ENCODE data around the gene ZCCHC8.
"Not testable (repeated sequence)": the region's sequence is repeated elsewhere in the genome, so short reads cannot be mapped to it uniquely, and the experiment has no call there.

ZCCHC8 gene

GRCh38 chr12:122458105-122459035 is 42.4 kb downstream of the ZCCHC8 start:
- Histone ChIP-seq H3K9me3 (ENCODE audit: control insufficient read depth, insufficient read depth, low read length) (no peaks in the 10 kb centered on the region), H3K27me3 (ENCODE audit: control insufficient read depth, insufficient read depth, low read length) (no peaks in the 10 kb centered on the region), H3K27ac (ENCODE audit: low read length) (no peak overlapping the region), H3K4me3 (ENCODE audit: low read length) (no peak overlapping the region), H3K36me3 (ENCODE audit: control insufficient read depth, insufficient read depth, low read length) (no peaks in the 10 kb centered on the region), H3K4me1 (ENCODE audit: control insufficient read depth, insufficient read depth, low read length) (no peaks in the 10 kb centered on the region)
- WGBS (ENCODE audit: insufficient coverage, insufficient read length), result no CpG with 5 or more reads among the region's 17 CpGs
- DNase-seq (ENCODE audit: low read depth, low spot score), result no peak

- H3K4me1 ChIP-seq (ENCODE audit: control insufficient read depth, insufficient read depth, low read length), result no peaks in the 10 kb centered on the region
- no peak overlapping the region for H3K4me3 ChIP-seq (ENCODE audit: low read length)
- no peak for DNase-seq (ENCODE audit: low read depth, low spot score)
- H3K9me3 ChIP-seq (ENCODE audit: control insufficient read depth, insufficient read depth, low read length), result no peaks in the 10 kb centered on the region
- no peak overlapping the region for H3K27ac ChIP-seq (ENCODE audit: low read length)
- H3K36me3 ChIP-seq (ENCODE audit: control insufficient read depth, insufficient read depth, low read length), result no peaks in the 10 kb centered on the region
- H3K27me3 ChIP-seq (ENCODE audit: control insufficient read depth, insufficient read depth, low read length), result no peaks in the 10 kb centered on the region
- no CpG with 5 or more reads among the region's 2 CpGs for WGBS (ENCODE audit: insufficient coverage, insufficient read length)
These were observed 43.1 kb downstream of the ZCCHC8 start for GRCh38 chr12:122457627-122458026.

GRCh38 chr12:122454739-122455138 is 46.0 kb downstream of the ZCCHC8 start:
- Histone ChIP-seq H3K36me3 (ENCODE audit: control insufficient read depth, insufficient read depth, low read length) (no peaks in the 10 kb centered on the region), H3K9me3 (ENCODE audit: control insufficient read depth, insufficient read depth, low read length) (no peaks in the 10 kb centered on the region), H3K4me3 (ENCODE audit: low read length) (no peak overlapping the region), H3K27me3 (ENCODE audit: control insufficient read depth, insufficient read depth, low read length) (no peaks in the 10 kb centered on the region), H3K27ac (ENCODE audit: low read length) (no peak overlapping the region), H3K4me1 (ENCODE audit: control insufficient read depth, insufficient read depth, low read length) (no peaks in the 10 kb centered on the region)
- no CpG with 5 or more reads among the region's 6 CpGs for WGBS (ENCODE audit: insufficient coverage, insufficient read length)
- no peak for DNase-seq (ENCODE audit: low read depth, low spot score)

GRCh38 chr12:122454250-122454721 is 46.4 kb downstream of the ZCCHC8 start:
- no peak for DNase-seq (ENCODE audit: low read depth, low spot score)
- Histone ChIP-seq H3K36me3 (ENCODE audit: control insufficient read depth, insufficient read depth, low read length) (no peaks in the 10 kb centered on the region), H3K4me1 (ENCODE audit: control insufficient read depth, insufficient read depth, low read length) (no peaks in the 10 kb centered on the region), H3K4me3 (ENCODE audit: low read length) (no peak overlapping the region), H3K27me3 (ENCODE audit: control insufficient read depth, insufficient read depth, low read length) (no peaks in the 10 kb centered on the region), H3K9me3 (ENCODE audit: control insufficient read depth, insufficient read depth, low read length) (no peaks in the 10 kb centered on the region), H3K27ac (ENCODE audit: low read length) (no peak overlapping the region)
- WGBS (ENCODE audit: insufficient coverage, insufficient read length), result no CpG with 5 or more reads among the region's 12 CpGs

GRCh38 chr12:122452701-122453285 is 47.9 kb downstream of the ZCCHC8 start:
- Histone ChIP-seq H3K27me3 (ENCODE audit: control insufficient read depth, insufficient read depth, low read length) (no peaks in the 10 kb centered on the region), H3K27ac (ENCODE audit: low read length) (no peak overlapping the region), H3K4me1 (ENCODE audit: control insufficient read depth, insufficient read depth, low read length) (no peaks in the 10 kb centered on the region), H3K4me3 (ENCODE audit: low read length) (no peak overlapping the region), H3K9me3 (ENCODE audit: control insufficient read depth, insufficient read depth, low read length) (no peaks in the 10 kb centered on the region), H3K36me3 (ENCODE audit: control insufficient read depth, insufficient read depth, low read length) (no peaks in the 10 kb centered on the region)
- no peak for DNase-seq (ENCODE audit: low read depth, low spot score)
- no CpG with 5 or more reads among the region's 11 CpGs for WGBS (ENCODE audit: insufficient coverage, insufficient read length)

GRCh38 chr12:122449317-122449716 is 51.4 kb downstream of the ZCCHC8 start:
- H3K27me3 ChIP-seq (ENCODE audit: control insufficient read depth, insufficient read depth, low read length), result no peaks in the 10 kb centered on the region
- H3K27ac ChIP-seq (ENCODE audit: low read length), result no peak overlapping the region
- no peaks in the 10 kb centered on the region for H3K36me3 ChIP-seq (ENCODE audit: control insufficient read depth, insufficient read depth, low read length)
- H3K4me1 ChIP-seq (ENCODE audit: control insufficient read depth, insufficient read depth, low read length), result no peaks in the 10 kb centered on the region
- H3K9me3 ChIP-seq (ENCODE audit: control insufficient read depth, insufficient read depth, low read length), result no peaks in the 10 kb centered on the region
- no peak for DNase-seq (ENCODE audit: low read depth, low spot score)
- H3K4me3 ChIP-seq (ENCODE audit: low read length), result no peak overlapping the region
- WGBS (ENCODE audit: insufficient coverage, insufficient read length), result no CpG with 5 or more reads among the region's 2 CpGs

- H3K4me3 ChIP-seq (ENCODE audit: low read length); H3K9me3 ChIP-seq (ENCODE audit: control insufficient read depth, insufficient read depth, low read length); H3K4me1 ChIP-seq (ENCODE audit: control insufficient read depth, insufficient read depth, low read length); H3K27me3 ChIP-seq (ENCODE audit: control insufficient read depth, insufficient read depth, low read length); DNase-seq (ENCODE audit: low read depth, low spot score); H3K36me3 ChIP-seq (ENCODE audit: control insufficient read depth, insufficient read depth, low read length); H3K27ac ChIP-seq (ENCODE audit: low read length): not testable (repeated sequence)
- WGBS (ENCODE audit: insufficient coverage, insufficient read length), result no CpG with 5 or more reads among the region's 3 CpGs
These were observed 52.9 kb downstream of the ZCCHC8 start for GRCh38 chr12:122447825-122448224.

- H3K9me3 ChIP-seq (ENCODE audit: control insufficient read depth, insufficient read depth, low read length); DNase-seq (ENCODE audit: low read depth, low spot score); H3K4me3 ChIP-seq (ENCODE audit: low read length); H3K27me3 ChIP-seq (ENCODE audit: control insufficient read depth, insufficient read depth, low read length); H3K36me3 ChIP-seq (ENCODE audit: control insufficient read depth, insufficient read depth, low read length); H3K4me1 ChIP-seq (ENCODE audit: control insufficient read depth, insufficient read depth, low read length); H3K27ac ChIP-seq (ENCODE audit: low read length): not testable (repeated sequence)
- WGBS (ENCODE audit: insufficient coverage, insufficient read length), result no CpG with 5 or more reads among the region's 6 CpGs
These were observed 54.3 kb downstream of the ZCCHC8 start for GRCh38 chr12:122446390-122446789.

GRCh38 chr12:122444071-122444470 is 56.7 kb downstream of the ZCCHC8 start:
- no CpG with 5 or more reads among the region's 5 CpGs for WGBS (ENCODE audit: insufficient coverage, insufficient read length)
- not testable (repeated sequence) for H3K36me3 ChIP-seq (ENCODE audit: control insufficient read depth, insufficient read depth, low read length); DNase-seq (ENCODE audit: low read depth, low spot score); H3K4me1 ChIP-seq (ENCODE audit: control insufficient read depth, insufficient read depth, low read length); H3K4me3 ChIP-seq (ENCODE audit: low read length); H3K9me3 ChIP-seq (ENCODE audit: control insufficient read depth, insufficient read depth, low read length); H3K27me3 ChIP-seq (ENCODE audit: control insufficient read depth, insufficient read depth, low read length); H3K27ac ChIP-seq (ENCODE audit: low read length)

GRCh38 chr12:122438822-122439221 is 61.9 kb downstream of the ZCCHC8 start:
- not testable (repeated sequence) for H3K4me1 ChIP-seq (ENCODE audit: control insufficient read depth, insufficient read depth, low read length); H3K36me3 ChIP-seq (ENCODE audit: control insufficient read depth, insufficient read depth, low read length); H3K9me3 ChIP-seq (ENCODE audit: control insufficient read depth, insufficient read depth, low read length); H3K27me3 ChIP-seq (ENCODE audit: control insufficient read depth, insufficient read depth, low read length); H3K27ac ChIP-seq (ENCODE audit: low read length); H3K4me3 ChIP-seq (ENCODE audit: low read length); DNase-seq (ENCODE audit: low read depth, low spot score)
- no CpG with 5 or more reads among the region's 8 CpGs for WGBS (ENCODE audit: insufficient coverage, insufficient read length)
